Ishikawa (cell line): ENCODE data around the gene TNFRSF12A.
A peak's percentile ranks its signal among the peaks of the same experiment; 100 is the strongest.

Experiments
- CREB1 ChIP-seq: IDR thresholded peaks from 2 replicates; pipeline ENCODE4 v1.6.1; 2012; ENCODE audit warnings: low read depth
- EP300 ChIP-seq: IDR thresholded peaks from 2 replicates; pipeline ENCODE4 v1.6.1; 2012; ENCODE audit warnings: borderline replicate concordance
- MAX ChIP-seq: IDR thresholded peaks from 2 replicates; pipeline ENCODE4 v1.6.1; 2012
- RAD21 ChIP-seq: IDR thresholded peaks from 2 replicates; pipeline ENCODE4 v1.6.1; 2012; ENCODE audit warnings: low read depth
- REST ChIP-seq: IDR thresholded peaks from 2 replicates; pipeline ENCODE4 v1.6.1; 2012; ENCODE audit warnings: low read depth, mild to moderate bottlenecking
- TAF1 ChIP-seq: IDR thresholded peaks from 2 replicates; pipeline ENCODE4 v1.6.1; 2012; ENCODE audit warnings: low read depth, mild to moderate bottlenecking
- YY1 ChIP-seq: IDR thresholded peaks from 2 replicates; pipeline ENCODE4 v1.6.1; 2012; ENCODE audit warnings: low read depth
- TF ChIP-seq, protein P1 (sequence below): IDR thresholded peaks from 2 replicates; pipeline ENCODE4 v1.6.1; 2012

GRCh38 chr16:2990891-2991290, 29.3 kb upstream of the TNFRSF12A start:
- TF ChIP-seq YY1 (no peak), TAF1 (no peak), EP300 (no peak), RAD21 (no peak), MAX (no peak), REST (no peak), CREB1 (no peak)
- TF ChIP-seq, protein P1, sequence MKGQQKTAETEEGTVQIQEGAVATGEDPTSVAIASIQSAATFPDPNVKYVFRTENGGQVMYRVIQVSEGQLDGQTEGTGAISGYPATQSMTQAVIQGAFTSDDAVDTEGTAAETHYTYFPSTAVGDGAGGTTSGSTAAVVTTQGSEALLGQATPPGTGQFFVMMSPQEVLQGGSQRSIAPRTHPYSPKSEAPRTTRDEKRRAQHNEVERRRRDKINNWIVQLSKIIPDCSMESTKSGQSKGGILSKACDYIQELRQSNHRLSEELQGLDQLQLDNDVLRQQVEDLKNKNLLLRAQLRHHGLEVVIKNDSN = peak; percentile 57
